Neural cell (in vitro differentiated cells): Measurements from ENCODE around the gene SNCA.

Experiments used
- EP300 ChIP-seq: fragments of 450-650 bp; conservative IDR thresholded peaks from 2 replicates; pipeline ENCODE4 v1.6.1; 2014; ENCODE audit warnings: antibody characterized with exemption, mild to moderate bottlenecking, moderate library complexity; ENCODE audit not compliant: poor library complexity, severe bottlenecking
- EZH2 ChIP-seq: fragments of 200-600, 300-800 bp; shearing (Covaris generic), sonication (generic); IDR thresholded peaks from 2 replicates; pipeline ENCODE4 v1.6.1; 2014; ENCODE audit warnings: antibody characterized with exemption, low read length, borderline replicate concordance, mild to moderate bottlenecking; ENCODE audit not compliant: insufficient read depth, poor library complexity, severe bottlenecking
- SMC3 ChIP-seq: fragments of 450-650 bp; conservative IDR thresholded peaks from 2 replicates; pipeline ENCODE4 v1.6.1; 2014; ENCODE audit warnings: antibody characterized with exemption, mild to moderate bottlenecking, moderate library complexity; ENCODE audit not compliant: poor library complexity
- TAF1 ChIP-seq: IDR thresholded peaks from 2 replicates; pipeline ENCODE4 v1.6.1; 2012; ENCODE audit warnings: low read depth
- TF ChIP-seq, protein P1 (sequence below): fragments of 450-650 bp; IDR thresholded peaks from 2 replicates; pipeline ENCODE4 v1.5.1; 2014; ENCODE audit warnings: antibody characterized with exemption, mild to moderate bottlenecking, moderate library complexity; ENCODE audit not compliant: poor library complexity, severe bottlenecking

DNA sequence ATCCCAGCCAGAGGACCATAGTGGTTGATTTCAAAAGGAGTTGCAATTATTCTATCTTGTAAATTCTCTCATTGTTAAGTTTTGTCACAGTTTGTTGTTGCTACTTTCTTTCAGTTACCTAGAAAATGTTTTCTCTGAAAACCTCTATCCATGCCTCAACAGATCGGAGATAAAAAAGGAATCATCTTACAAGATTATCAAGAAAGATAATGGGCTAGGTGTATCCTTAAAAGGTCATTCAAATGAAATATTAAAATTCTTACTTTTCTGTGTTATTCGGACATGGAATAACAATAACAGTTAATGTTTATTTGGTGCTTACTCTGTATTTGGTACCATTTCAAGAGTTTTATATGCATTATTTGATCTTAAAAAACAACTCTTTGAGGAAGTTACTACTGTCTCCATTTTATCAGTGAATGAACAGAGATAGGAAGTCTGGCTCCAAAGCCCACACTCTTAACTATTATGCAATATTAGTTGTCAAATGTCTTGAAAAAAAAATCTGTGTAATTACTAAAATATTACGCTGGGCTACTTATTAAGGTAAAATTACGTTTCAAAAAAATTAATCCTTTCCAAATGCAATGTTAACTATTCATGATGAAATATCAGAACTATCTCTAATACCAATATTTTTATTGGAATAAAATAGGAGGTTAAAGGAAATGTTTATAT lies 97.5 kb downstream of the SNCA start:
- TF ChIP-seq, protein P1, sequence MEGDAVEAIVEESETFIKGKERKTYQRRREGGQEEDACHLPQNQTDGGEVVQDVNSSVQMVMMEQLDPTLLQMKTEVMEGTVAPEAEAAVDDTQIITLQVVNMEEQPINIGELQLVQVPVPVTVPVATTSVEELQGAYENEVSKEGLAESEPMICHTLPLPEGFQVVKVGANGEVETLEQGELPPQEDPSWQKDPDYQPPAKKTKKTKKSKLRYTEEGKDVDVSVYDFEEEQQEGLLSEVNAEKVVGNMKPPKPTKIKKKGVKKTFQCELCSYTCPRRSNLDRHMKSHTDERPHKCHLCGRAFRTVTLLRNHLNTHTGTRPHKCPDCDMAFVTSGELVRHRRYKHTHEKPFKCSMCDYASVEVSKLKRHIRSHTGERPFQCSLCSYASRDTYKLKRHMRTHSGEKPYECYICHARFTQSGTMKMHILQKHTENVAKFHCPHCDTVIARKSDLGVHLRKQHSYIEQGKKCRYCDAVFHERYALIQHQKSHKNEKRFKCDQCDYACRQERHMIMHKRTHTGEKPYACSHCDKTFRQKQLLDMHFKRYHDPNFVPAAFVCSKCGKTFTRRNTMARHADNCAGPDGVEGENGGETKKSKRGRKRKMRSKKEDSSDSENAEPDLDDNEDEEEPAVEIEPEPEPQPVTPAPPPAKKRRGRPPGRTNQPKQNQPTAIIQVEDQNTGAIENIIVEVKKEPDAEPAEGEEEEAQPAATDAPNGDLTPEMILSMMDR: no peak
- no peak for TF ChIP-seq EP300
- TF ChIP-seq TAF1: no peak
- no peak for TF ChIP-seq SMC3
- TF ChIP-seq EZH2: no peak
